GM12891 (cell line): ENCODE results near the gene UBXN4.

Experiments
- POLR2AphosphoS5 ChIP-seq: IDR thresholded peaks from 2 replicates; pipeline ENCODE4 v1.6.1; 2011; ENCODE audit warnings: low read depth, low read length, control low read depth
- POU2F2 ChIP-seq: IDR thresholded peaks from 2 replicates; pipeline ENCODE4 v1.6.1; 2011; ENCODE audit warnings: low read depth, mild to moderate bottlenecking, control low read depth, low read length, moderate library complexity
- SPI1 ChIP-seq: IDR thresholded peaks from 2 replicates; pipeline ENCODE4 v1.6.1; 2011; ENCODE audit warnings: low read depth, low read length, control low read depth

GRCh38 chr2:135703300-135703699, 38.4 kb upstream of the UBXN4 start:
- TF ChIP-seq POU2F2 = no peak
- no peak for TF ChIP-seq POLR2AphosphoS5
- no peak for TF ChIP-seq SPI1
